GM12891 (cell line): Measurements from ENCODE around the gene SLC6A9.

ENCODE experiments used
- POLR2A ChIP-seq: IDR thresholded peaks from 2 replicates; pipeline ENCODE4 v1.6.1; 2011; ENCODE audit warnings: low read depth, low read length, control low read depth
- POLR2AphosphoS5 ChIP-seq: IDR thresholded peaks from 2 replicates; pipeline ENCODE4 v1.6.1; 2011; ENCODE audit warnings: low read depth, low read length, control low read depth
- POU2F2 ChIP-seq: IDR thresholded peaks from 2 replicates; pipeline ENCODE4 v1.6.1; 2011; ENCODE audit warnings: low read depth, mild to moderate bottlenecking, control low read depth, low read length, moderate library complexity
- TAF1 ChIP-seq: IDR thresholded peaks from 2 replicates; pipeline ENCODE4 v1.6.1; 2011; ENCODE audit warnings: low read depth, low read length, control low read depth

DNA sequence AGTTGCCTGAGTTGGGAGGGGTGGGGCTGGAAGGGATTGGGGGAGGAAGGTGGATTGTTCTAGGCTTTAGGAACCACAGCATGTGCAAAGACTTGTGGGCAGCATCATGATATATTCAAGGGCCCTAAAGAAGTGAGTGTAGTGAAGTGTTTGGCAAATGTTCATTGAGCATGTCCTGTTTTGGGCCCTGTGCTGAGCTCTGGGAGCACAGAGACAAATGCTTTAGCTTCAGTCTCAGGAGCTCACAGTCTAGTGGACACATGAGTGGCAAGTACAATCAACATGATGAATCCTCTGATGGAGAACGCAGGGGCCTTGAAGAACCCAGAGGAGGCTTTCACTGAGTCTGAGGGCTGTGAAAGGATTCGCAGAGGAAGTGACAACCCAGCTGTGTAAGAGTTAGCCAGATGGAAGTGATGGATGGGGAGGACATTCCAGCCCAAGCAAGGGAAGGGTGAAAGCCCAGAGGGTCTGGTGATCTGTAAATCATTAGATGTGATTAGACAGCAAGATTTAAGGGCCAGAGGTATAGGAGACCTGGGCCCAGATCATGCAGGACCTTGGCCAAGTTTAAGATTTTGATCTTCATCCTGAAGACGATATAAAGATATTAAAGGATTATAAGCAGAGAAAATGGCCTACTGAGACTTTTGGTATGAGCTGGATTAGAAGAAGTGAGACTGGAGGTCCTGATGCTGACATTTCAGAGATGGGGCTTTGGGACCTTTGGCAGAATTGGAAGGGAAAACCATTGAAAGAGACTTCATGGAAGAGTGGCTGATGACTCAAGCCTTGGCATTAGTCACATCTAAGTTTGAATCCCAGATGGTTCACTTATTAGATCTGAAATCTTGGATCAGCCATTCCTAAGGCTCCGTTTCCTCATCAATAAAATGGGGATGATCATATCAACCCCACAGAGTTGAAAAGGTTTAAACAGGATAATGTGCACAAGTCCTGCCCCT, 80.0 kb downstream of the SLC6A9 start:
- TF ChIP-seq POLR2A = no peak
- no peak for TF ChIP-seq POLR2AphosphoS5
- TF ChIP-seq POU2F2 = no peak
- TF ChIP-seq TAF1 = no peak
